DMS 273 (cell line): ENCODE results near the gene THUMPD1.
"Not testable (repeated sequence)": the region's sequence is repeated elsewhere in the genome, so short reads cannot be mapped to it uniquely, and the experiment has no call there.

Experiments used
- DNase-seq: peaks from one replicate; lab custom pipeline; 2025; ENCODE audit not compliant: unreplicated experiment; lab: John Stamatoyannopoulos, UW

The THUMPD1 gene

GRCh38 chr16:20696618-20697017 is 45.0 kb downstream of the THUMPD1 start:
- DNase-seq, result no peak

- DNase-seq, result no peak
Observed at GRCh38 chr16:20695024-20695423, 46.6 kb downstream of the THUMPD1 start.

- DNase-seq, result not testable (repeated sequence)
Observed at GRCh38 chr16:20694096-20694495, 47.5 kb downstream of the THUMPD1 start.

- DNase-seq, result no peak
Observed at GRCh38 chr16:20689668-20690067, 52.0 kb downstream of the THUMPD1 start.

- no peak for DNase-seq
Observed at GRCh38 chr16:20683812-20684211, 57.8 kb downstream of the THUMPD1 start.
